Fibroblast of mammary gland (primary cell): Measurements from ENCODE around the gene BRINP3.
"Not testable (repeated sequence)": the region's sequence is repeated elsewhere in the genome, so short reads cannot be mapped to it uniquely, and the experiment has no call there.

Source experiments
- DNase-seq: peaks from one replicate; pipeline ENCODE4 v3.0.0-alpha.2; 2010; ENCODE audit warnings: low read depth
- H3K4me3 ChIP-seq: 2 replicates; pipeline ENCODE4 v1.5.1; 2011; ENCODE audit warnings: low read depth, mild to moderate bottlenecking, low read length, moderate library complexity; ENCODE audit not compliant: control insufficient read depth
- TF ChIP-seq, protein P1 (sequence below): conservative IDR thresholded peaks from 2 replicates; pipeline ENCODE4 v1.5.1; 2011; ENCODE audit warnings: low read depth, low read length, inconsistent platforms; ENCODE audit not compliant: control insufficient read depth, insufficient read depth

Gene BRINP3

DNA sequence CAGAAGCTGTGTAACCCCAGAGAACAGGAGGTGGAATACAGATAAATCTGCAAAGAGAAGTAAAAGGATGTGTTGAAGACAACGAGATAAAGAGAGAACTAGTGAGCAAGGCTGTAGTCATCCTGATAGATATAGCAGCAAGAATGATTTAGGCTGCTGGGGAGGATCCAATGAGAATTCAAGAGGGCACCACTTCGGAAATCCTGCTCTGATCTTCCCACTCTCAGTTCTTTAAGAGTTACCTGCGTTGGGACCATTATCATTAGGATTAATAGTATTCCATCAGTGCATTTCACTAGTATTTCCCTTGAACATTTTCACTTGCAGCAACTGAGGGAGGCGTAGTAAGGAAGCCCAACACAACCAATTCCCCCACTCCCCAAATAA is at the start of gene BRINP3:
TSS of gene BRINP3 (minus strand) at position 103 of the 387 bp plus-strand sequence.
- H3K4me3 ChIP-seq: no peak within 1 kb of the TSS
- TF ChIP-seq, protein P1, sequence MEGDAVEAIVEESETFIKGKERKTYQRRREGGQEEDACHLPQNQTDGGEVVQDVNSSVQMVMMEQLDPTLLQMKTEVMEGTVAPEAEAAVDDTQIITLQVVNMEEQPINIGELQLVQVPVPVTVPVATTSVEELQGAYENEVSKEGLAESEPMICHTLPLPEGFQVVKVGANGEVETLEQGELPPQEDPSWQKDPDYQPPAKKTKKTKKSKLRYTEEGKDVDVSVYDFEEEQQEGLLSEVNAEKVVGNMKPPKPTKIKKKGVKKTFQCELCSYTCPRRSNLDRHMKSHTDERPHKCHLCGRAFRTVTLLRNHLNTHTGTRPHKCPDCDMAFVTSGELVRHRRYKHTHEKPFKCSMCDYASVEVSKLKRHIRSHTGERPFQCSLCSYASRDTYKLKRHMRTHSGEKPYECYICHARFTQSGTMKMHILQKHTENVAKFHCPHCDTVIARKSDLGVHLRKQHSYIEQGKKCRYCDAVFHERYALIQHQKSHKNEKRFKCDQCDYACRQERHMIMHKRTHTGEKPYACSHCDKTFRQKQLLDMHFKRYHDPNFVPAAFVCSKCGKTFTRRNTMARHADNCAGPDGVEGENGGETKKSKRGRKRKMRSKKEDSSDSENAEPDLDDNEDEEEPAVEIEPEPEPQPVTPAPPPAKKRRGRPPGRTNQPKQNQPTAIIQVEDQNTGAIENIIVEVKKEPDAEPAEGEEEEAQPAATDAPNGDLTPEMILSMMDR: no peak
- DNase-seq: no peak

DNA sequence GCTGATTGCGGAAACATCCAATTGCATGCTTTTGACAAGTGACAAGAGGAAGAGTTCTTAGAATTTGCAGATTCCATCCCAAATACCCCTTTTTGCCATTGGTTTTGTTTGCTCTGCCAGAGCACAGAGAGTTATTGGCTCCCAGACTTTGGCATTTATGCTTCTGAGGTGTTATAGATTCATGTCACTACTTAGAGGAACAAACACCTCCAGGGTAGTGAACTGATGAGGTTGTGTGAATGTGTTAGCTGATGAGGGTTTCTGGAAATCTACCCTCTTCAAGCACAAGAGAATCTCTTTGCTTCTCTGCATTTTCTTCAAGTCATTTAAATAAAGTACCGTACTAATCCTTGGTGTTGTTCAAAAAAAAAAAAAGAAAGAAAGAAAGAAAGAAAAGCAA is 33.9 kb upstream of the BRINP3 start:
- H3K4me3 ChIP-seq: no peak overlapping the region
- TF ChIP-seq, protein P1: no peak
- DNase-seq: no peak

DNA sequence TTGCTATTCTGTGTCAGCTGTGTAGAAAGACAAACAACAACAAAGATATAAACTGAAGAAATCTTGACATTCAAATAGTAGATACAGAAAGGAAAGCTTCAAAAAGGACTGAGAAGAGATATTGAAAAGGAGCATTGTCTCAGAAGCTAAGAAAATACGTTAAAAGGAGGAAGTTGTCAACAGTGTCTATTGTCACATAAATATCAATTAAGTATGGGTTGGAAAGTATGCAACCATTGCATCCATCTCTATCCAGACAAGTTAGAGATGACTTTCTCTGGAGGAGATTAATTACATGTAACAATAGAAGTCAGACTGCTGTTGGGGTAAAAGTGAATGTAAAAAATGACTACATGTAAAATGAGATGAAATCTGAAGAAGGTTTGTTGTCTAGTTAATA is 29.7 kb upstream of the BRINP3 start:
- DNase-seq: no peak
- no peak overlapping the region for H3K4me3 ChIP-seq
- TF ChIP-seq, protein P1: no peak

DNA sequence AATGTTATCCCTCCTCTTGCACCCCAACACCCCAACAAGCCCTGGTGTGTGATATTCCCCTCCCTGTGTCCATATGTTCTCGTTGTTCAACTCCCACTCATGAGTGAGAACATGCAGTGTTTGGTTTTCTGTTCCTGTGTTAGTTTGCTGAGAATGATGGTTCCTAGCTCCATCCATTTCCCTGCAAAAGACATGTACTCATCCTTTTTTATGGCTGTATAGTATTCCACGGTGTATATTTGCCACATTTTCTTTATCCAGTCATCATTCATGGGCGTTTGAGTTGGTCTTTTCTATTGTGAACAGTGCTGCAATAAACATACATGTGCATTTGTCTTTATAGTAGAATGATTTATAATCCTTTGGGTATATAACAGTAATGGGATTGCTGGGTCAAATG is 26.9 kb upstream of the BRINP3 start:
- not testable (repeated sequence) for DNase-seq, H3K4me3 ChIP-seq

DNA sequence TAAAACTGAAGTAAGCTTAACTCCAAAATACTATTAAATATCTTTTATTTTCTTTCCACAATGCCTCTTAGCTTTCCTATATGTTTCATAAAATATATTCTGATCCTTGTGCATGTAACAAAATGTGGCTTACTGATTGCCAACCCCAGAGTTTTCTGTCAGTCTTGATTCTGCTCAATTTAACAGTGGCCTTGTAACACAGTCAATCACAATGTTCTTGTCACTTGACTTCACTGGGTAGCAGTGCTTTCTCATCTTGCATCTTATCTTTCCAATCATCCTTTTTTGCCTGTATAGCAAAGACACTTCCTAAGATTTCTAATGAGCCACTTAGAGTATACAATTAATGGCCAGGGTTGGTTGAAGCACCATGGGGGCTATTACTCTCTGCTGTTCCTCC is 19.9 kb upstream of the BRINP3 start:
- TF ChIP-seq, protein P1: no peak
- DNase-seq: no peak
- no peak overlapping the region for H3K4me3 ChIP-seq

DNA sequence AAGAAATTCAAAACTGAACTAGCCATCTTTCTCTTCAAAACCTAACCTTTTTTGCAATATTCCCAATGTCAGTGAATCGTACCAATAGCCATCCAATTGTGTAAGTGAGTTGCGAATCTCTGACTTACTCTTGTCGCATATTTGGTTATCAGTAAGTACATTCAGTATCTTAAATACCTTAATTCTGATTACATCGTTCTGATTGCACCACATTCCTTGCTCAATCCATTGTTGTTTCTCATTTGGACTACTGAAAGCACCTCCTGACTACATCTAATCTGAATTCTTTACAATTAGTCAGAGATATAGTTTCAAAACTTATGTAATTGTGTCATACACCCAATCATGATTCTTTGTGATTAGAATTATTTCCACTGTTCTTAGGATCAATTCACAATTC is 16.8 kb upstream of the BRINP3 start:
- no peak for DNase-seq
- no peak overlapping the region for H3K4me3 ChIP-seq
- TF ChIP-seq, protein P1: no peak

DNA sequence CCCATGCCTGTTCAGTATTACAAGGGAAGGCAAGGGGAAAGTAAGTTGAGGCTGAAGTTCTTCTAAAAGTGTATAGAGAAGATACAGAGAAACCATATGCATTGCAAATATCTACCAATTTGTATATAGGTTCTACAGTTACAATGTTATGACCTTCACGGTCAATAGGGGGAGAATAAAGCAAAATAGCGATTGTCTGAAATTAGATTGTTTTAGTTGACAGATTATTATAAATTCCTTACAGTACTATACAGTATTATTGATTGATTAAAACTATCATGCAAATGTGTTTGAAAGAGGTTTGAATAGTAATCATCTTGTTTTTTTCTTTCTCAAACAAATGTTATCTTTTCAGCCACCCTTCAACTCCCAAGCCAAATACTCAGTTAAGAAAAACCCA is 13.7 kb upstream of the BRINP3 start:
- DNase-seq: no peak
- H3K4me3 ChIP-seq: no peak overlapping the region
- TF ChIP-seq, protein P1: no peak
